GM08714 (cell line): ENCODE data around the gene ARL10.

ENCODE experiments used
- H3K4me3 ChIP-seq: fragments of 200-500 bp; sonication (Bioruptor generic); 2 replicates; pipeline ENCODE4 v1.5.1; 2014; ENCODE audit warnings: mild to moderate bottlenecking, low read length, inconsistent platforms
- ZNF274 ChIP-seq: IDR thresholded peaks from 2 replicates; pipeline ENCODE4 v1.6.1; 2012; ENCODE audit warnings: mild to moderate bottlenecking, low read depth, low read length

The ARL10 gene

DNA sequence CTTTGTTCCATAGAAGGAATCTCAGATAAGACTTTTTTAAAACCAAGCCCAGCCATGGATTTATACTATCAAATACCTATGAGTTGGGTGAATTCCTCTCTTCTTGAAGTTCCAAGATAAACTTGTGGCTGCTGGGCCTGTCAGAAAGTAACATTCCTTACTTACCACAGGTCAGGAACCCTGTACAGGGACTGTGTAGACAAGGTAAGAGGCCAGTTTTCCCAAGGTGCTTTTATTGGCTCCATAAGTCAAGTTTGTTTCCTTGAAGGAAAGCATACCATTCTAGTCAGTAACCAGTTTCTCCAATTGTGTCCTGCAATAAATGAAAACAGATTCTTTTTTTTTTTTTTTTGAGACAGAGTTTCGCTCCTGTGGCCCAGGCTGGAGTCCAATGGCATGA, 59.9 kb downstream of the ARL10 start:
- H3K4me3 ChIP-seq, result no peak overlapping the region
- no peak for TF ChIP-seq ZNF274

DNA sequence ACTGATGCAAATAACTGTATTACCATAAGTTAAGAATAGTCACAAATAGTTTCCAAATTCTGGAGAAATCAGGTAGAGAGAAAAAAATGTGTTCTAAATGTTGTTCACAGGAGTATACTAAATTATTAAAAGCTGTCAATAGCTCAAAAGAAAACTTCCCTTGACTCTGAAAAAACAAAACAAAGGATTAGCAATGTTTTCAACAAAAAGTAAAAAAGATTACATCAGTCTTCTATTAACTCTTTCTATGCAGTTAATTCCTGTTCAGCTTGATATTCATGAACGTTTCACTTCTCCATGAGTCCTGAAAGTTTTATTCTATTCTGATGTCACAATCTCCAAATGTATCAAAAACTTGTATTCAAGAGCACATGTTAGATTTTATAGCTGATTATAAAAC, 60.5 kb downstream of the ARL10 start:
- no peak for TF ChIP-seq ZNF274
- H3K4me3 ChIP-seq, result no peak overlapping the region

- H3K4me3 ChIP-seq, result no peak overlapping the region
- TF ChIP-seq ZNF274, result no peak
These were observed 61.6 kb downstream of the ARL10 start for GRCh38 chr5:176426876-176427275.

DNA sequence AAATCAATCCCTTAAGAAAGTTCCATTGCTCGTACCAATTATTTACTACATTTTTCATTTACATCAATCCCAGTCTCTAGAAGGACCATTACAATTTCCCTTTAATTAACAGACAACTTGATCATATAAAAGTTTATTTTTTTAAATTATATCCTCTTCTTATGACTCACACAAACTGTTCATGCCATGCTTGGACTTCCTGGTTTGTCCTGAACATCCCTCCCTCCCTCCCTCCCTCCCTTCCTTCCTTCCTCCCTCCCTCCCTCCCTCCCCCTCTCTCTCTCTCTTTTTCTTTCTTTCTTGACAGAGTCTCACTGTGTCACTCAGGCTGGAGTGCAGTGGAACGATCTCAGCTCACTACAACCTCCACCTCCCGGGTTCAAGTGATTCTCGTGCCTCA, 62.7 kb downstream of the ARL10 start:
- no peak for TF ChIP-seq ZNF274
- H3K4me3 ChIP-seq, result no peak overlapping the region

- no peak for TF ChIP-seq ZNF274
- no peak overlapping the region for H3K4me3 ChIP-seq
These were observed 64.7 kb downstream of the ARL10 start for GRCh38 chr5:176429972-176430371.
